Measurements from ENCODE around the gene MRPL1.

DNA sequence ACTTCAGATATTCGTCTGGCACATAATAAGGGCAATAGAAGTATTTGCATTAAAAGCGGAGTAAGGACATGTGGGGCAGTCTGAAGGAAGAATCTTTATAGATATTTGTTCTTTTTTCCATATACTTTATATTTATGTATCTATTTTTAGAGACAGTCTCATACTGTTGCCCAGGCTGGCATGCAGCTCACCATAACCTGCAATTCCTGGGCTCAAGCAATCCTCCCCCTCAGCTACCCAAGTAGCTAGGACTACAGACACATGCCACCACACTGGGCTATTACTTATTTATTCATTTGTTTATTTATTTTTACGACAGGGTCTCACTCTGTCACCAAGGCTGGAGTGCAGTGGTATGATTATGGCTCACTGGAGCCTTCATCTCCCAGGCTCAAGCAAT, 16.7 kb upstream of the MRPL1 start:
- TF ChIP-seq JUNB (IDR thresholded peaks at IDR 0.05): no peak
- TF ChIP-seq ZNF302 (CRISPR knock-in tag; IDR thresholded peaks at IDR 0.05): no peak
- no peak for TF ChIP-seq POLR2A (IDR thresholded peaks at IDR 0.05; ENCODE audit: low read length)
- TF ChIP-seq NFE2L2 (conservative IDR thresholded peaks at IDR 0.05; ENCODE audit: low read length): no peak
- no peak for TF ChIP-seq CHD4 (IDR thresholded peaks at IDR 0.05; ENCODE audit: borderline replicate concordance)
- no peak for TF ChIP-seq NPAS2 (CRISPR knock-in tag; IDR thresholded peaks at IDR 0.05; ENCODE audit: borderline replicate concordance)
- TF ChIP-seq, protein P1, sequence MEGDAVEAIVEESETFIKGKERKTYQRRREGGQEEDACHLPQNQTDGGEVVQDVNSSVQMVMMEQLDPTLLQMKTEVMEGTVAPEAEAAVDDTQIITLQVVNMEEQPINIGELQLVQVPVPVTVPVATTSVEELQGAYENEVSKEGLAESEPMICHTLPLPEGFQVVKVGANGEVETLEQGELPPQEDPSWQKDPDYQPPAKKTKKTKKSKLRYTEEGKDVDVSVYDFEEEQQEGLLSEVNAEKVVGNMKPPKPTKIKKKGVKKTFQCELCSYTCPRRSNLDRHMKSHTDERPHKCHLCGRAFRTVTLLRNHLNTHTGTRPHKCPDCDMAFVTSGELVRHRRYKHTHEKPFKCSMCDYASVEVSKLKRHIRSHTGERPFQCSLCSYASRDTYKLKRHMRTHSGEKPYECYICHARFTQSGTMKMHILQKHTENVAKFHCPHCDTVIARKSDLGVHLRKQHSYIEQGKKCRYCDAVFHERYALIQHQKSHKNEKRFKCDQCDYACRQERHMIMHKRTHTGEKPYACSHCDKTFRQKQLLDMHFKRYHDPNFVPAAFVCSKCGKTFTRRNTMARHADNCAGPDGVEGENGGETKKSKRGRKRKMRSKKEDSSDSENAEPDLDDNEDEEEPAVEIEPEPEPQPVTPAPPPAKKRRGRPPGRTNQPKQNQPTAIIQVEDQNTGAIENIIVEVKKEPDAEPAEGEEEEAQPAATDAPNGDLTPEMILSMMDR (IDR thresholded peaks at IDR 0.05): no peak
- TF ChIP-seq, protein P2, sequence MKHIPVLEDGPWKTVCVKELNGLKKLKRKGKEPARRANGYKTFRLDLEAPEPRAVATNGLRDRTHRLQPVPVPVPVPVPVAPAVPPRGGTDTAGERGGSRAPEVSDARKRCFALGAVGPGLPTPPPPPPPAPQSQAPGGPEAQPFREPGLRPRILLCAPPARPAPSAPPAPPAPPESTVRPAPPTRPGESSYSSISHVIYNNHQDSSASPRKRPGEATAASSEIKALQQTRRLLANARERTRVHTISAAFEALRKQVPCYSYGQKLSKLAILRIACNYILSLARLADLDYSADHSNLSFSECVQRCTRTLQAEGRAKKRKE (CRISPR knock-in tag; IDR thresholded peaks at IDR 0.05; ENCODE audit: low read depth): no peak
- TF ChIP-seq, protein P3, sequence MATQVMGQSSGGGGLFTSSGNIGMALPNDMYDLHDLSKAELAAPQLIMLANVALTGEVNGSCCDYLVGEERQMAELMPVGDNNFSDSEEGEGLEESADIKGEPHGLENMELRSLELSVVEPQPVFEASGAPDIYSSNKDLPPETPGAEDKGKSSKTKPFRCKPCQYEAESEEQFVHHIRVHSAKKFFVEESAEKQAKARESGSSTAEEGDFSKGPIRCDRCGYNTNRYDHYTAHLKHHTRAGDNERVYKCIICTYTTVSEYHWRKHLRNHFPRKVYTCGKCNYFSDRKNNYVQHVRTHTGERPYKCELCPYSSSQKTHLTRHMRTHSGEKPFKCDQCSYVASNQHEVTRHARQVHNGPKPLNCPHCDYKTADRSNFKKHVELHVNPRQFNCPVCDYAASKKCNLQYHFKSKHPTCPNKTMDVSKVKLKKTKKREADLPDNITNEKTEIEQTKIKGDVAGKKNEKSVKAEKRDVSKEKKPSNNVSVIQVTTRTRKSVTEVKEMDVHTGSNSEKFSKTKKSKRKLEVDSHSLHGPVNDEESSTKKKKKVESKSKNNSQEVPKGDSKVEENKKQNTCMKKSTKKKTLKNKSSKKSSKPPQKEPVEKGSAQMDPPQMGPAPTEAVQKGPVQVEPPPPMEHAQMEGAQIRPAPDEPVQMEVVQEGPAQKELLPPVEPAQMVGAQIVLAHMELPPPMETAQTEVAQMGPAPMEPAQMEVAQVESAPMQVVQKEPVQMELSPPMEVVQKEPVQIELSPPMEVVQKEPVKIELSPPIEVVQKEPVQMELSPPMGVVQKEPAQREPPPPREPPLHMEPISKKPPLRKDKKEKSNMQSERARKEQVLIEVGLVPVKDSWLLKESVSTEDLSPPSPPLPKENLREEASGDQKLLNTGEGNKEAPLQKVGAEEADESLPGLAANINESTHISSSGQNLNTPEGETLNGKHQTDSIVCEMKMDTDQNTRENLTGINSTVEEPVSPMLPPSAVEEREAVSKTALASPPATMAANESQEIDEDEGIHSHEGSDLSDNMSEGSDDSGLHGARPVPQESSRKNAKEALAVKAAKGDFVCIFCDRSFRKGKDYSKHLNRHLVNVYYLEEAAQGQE (IDR thresholded peaks at IDR 0.05): no peak
- TF ChIP-seq CBX2 (IDR thresholded peaks at IDR 0.05; ENCODE audit: borderline replicate concordance, low read depth): no peak
- no peak for TF ChIP-seq ZFP36 (IDR thresholded peaks at IDR 0.05; ENCODE audit: borderline replicate concordance, partially characterized antibody)
- no peak for TF ChIP-seq RFX5 (IDR thresholded peaks at IDR 0.05)
- TF ChIP-seq CBX8 (IDR thresholded peaks at IDR 0.05): no peak
- no peak for TF ChIP-seq TFCP2L1 (CRISPR knock-in tag; IDR thresholded peaks at IDR 0.05)

Data from A549 (cell line).